GM21381 (cell line): Measurements from ENCODE around the gene TRIP6.
"Not testable (repeated sequence)": the region's sequence is repeated elsewhere in the genome, so short reads cannot be mapped to it uniquely, and the experiment has no call there.

Experiments used
- ATAC-seq: cut with Tn5 transposase; IDR thresholded peaks from one replicate; pipeline ENCODE4 v1.9.1; 2021; ENCODE audit warnings: mild to moderate bottlenecking, moderate library complexity; ENCODE audit not compliant: unreplicated experiment

The TRIP6 gene

DNA sequence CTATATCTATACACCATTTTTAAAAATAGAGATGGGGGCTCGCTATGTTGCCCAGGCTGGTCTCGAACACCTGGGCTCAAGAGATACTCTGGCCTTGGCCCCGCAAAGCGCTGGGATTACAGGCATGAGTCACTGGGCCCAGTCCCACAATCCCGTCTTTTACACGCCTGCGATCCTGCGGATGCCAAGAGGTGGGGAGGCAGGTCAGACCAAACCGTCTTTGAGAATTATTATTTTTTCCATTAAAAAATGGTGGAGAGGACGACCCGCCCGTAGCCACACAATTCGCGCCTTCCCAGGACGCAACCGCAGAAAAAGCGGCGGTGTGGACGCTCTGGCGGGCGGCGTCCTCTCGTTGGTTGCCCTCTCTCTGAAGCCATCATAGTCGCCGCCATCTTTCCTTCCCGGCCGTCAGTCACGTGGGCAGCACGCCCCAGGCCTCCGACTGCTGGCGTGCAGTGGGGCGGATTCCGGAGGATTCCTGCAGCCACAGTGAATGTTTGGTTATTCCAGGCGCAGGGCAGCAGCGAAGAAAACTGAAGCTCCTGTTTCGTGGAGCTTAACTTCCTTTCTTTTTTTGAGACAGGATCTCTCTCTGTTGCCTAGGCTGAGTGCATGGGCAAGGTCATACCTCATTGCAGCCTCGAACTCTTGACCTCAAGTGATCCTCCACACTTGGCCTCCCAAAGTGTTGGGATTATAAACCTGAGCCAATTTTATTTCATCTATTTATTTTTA lies 29.9 kb upstream of the TRIP6 start:
- peak; percentile 90 for ATAC-seq

DNA sequence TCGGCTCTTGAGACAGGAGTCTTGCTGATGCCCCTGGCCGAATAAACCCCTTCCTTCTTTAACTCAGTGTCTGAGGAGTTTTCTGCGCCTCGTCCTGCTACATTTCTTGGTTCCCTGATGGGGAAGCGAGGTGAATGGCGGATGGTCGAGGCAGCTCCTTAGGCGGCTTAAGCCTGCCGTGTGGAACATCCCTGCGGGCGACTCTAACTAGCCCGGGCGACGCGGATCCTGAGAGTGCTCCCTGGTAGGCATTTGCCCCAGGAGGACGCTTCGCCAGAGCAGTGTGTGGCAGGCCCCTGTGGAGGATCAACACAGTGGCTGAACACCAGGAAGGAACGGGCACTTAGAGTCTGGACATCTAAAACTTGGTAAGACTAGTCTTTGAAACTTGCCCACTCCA lies 27.8 kb upstream of the TRIP6 start:
- no peak for ATAC-seq

DNA sequence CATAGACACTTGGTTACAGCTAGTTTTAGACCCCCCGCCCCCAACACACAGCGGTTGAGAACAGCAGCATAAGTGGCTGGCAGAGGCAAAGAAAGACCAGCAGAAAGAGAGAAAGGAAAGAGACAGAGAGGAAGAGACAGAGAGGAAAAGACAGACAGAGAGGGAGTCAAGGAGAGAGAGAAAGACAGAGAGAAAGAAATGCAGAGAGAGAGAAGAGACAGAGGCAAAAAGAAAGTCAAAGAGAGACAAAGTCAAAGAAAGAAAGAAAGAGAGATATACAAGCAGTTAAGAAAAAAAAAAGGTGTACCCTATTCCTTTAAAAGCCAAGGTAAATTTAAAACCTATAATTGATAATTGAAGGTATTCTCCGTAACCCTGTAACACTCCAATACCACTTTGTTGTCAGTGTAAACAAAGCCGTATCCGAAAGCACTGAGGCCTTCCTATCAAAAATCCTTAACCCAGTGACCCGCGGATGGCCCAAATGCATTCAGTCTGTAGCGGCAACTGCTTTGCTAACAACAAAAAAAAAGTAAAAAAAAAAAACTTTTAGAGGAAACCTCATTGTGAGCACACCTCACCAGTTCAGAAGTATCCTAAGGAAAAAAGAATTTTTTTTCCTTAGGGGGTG lies 26.6 kb upstream of the TRIP6 start:
- ATAC-seq = no peak

DNA sequence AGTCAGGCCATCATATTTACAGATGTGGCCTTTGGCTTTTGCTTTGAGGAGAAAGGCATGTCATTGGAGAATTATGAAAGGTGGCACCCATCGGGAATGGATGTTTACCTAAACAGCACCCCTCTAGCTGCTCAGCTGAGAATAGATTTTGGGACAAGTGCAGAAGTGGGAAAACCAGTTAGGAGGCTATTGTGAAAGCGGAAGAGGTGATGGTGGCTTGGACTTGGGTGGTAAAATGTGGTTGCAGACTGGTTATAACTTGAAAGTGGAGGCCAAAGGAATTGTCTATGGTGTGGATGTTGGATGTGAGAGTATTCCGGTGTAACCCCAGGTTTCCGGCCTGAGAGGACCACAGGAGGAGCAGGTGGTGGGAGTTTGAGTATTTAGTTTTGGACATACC lies 19.8 kb upstream of the TRIP6 start:
- ATAC-seq = no peak

DNA sequence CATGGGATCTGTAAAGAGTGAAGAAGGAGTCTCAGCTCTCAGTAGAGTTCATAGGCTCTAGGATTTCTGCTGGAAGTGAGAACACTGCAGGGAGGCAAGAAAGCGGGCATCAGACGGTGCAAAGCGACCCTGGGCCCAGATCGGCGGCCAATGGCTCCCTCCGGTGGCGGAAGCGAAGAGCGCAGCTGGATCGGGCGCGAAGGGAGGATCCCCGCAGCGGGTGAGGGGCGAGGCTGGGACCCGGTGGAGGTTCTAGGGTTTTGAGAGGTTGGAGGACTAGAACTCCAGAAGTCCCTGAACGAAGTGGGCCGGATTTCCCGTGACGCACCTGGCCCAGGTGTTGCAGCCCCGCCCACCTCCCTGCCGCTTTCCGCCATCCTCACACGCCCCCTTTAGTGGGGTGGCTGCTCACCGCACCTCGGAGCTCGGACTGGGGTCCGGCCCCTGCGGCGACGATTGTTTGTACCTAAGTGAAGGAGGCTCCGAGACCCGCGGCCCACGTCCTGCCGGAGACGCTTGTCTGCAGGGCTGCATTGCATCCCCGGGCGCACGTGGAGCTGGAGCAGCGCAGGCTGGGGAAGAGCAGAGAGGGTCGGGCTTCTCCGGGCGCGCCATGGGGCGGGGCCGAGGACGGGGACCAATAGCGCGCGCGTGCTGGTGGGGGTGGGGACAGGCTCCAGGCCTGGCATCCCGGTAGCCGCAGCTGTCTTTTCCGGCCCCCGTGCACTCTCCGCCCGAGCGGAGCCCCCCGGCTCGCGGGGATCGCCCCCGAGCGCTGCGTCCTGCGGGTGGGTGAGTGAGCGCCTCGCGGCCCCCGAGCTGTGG lies 14.9 kb upstream of the TRIP6 start, which contains the start of gene SLC12A9:
Gene SLC12A9, plus strand, starts transcription at position 666 of the 825 bp plus-strand sequence. CDS start 1,485 bp downstream, outside the sequence.
- ATAC-seq = peak; percentile 91

- no peak for ATAC-seq
Observed at GRCh38 chr7:100854146-100854895, 12.9 kb upstream of the TRIP6 start.

- ATAC-seq = not testable (repeated sequence)
Observed at GRCh38 chr7:100854899-100855298, 12.3 kb upstream of the TRIP6 start.

DNA sequence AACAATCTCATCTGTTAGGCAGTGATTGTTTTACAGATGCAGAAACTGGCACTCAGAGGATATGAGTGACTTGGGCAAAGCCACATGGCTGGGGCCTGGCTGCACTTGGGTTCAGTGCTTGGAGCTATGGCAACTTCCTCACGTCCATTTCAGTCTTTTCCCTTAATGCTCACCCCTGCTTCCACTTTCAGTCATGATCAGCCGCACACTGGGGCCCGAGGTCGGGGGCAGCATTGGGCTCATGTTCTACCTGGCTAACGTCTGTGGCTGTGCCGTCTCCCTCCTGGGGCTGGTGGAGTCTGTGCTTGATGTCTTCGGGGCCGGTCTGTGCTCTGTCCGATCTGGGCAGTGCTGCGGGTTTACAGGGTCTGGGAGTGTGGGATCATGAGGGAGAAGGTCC lies 11.7 kb upstream of the TRIP6 start:
- no peak for ATAC-seq

- no peak for ATAC-seq
Observed at GRCh38 chr7:100856871-100857282, 10.3 kb upstream of the TRIP6 start.

GRCh38 chr7:100859856-100860255 lies 7.3 kb upstream of the TRIP6 start:
- no peak for ATAC-seq

DNA sequence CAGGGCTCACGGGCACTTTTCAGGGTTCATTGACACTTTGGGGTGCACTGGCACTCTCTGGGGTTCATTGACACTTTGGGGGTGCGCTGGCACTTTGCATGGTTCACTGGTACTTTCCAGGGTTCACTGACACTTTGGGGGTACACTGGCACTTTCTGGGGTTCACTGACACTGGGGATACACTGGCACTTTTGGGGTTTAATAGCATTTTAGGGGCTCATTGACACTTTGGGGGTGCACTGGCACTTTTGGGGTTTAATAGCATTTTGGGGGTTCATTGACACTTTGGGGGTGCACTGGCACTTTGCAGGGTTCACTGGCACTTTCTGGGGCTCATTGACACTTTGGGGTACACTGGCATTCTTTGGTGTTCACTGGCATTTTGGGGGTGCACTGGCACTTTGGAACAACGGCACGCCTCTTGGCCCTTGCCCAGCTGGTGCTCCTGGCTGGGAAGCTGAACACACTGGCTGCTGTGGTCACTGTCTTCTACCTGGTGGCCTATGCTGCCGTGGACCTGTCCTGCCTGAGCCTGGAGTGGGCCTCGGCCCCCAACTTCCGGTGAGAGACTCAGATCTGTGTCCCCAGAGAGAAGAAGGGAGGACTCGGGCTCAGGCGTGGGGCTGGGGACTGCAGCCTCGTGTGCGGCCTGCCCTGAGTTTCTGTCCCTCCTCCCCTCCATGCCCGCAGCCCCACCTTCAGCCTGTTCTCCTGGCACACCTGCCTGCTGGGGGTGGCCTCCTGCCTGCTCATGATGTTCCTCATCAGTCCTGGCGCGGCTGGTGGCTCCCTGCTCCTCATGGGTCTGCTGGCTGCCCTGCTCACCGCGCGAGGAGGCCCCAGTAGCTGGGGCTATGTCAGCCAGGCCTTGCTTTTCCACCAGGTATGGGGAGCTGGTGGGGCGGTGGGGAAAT lies 6.2 kb upstream of the TRIP6 start:
- ATAC-seq = no peak

- no peak for ATAC-seq
Observed at GRCh38 chr7:100861616-100861985, 5.6 kb upstream of the TRIP6 start.

- ATAC-seq = no peak
Observed at GRCh38 chr7:100863406-100863950, 3.7 kb upstream of the TRIP6 start.

DNA sequence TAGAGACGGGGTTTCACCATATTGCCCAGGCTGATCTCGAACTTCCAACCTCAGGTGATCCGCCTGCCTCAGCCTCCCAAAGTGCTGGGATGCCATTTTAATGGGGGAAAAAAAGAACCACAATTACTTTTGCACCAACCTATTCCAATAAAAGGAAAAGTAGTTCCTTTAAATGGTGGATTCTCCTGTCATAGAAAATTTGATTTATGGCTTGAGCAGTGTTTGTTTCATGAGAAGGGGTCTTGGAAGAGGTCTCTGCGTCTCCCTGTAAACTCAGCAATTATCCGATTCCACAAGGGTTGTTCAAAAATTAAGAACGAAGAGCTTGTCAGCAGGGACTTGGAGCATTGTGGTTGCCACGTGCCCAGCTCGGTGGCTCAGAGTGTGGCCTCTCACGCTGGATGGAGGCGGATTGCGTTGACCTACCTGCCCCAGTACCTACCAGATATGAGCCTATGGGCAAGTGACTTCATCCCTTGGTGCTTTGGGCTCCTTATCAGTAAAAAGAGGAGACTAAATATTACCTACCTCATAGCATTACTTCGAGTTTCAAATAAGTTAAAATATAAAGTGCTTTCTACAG lies 2.8 kb upstream of the TRIP6 start:
- ATAC-seq = no peak

DNA sequence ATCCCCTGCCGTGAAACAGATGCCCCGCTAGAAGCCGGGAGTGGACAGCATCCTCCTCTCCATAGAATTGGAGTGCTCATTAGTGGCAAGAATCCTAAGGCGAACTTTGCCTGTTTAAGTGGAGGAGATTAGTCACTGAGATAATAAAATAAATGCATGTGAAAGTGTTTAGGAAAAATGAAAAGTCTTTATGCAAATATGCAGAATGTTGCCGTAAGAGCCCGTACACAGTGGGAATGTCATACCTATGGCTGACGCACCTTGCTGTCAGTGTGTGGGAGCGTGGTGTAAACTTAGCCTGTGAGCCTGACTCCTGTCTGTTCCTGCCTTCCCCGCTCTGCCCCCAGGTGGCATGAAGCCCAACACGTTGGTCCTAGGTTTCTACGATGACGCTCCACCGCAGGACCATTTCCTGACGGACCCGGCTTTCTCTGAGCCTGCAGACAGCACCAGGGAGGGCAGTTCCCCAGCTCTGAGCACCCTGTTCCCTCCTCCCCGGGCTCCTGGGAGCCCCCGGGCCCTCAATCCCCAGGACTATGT lies 1.7 kb upstream of the TRIP6 start:
- no peak for ATAC-seq

- ATAC-seq = no peak
Observed at GRCh38 chr7:100865938-100866728, 1.1 kb upstream of the TRIP6 start.

DNA sequence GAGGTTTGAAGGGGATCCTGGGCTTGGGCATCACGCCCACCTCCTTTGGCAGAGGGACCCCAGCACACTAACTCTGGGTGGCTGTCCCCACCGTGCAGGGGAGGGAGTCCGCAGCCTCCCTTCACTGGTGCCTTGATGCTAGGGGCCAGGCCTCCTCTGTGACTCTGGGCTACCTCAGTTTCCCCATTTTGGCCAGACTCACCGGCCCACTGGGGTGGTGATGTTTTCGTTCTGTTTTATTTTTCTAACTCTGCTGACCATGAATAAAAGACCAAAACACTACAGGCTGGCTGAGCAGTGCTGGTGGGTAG lies 503 bp upstream of the TRIP6 start:
- no peak for ATAC-seq

- no peak for ATAC-seq
Observed at GRCh38 chr7:100867776-100868485, 744 bp downstream of the TRIP6 start.
